K562 (cell line): ENCODE results near the gene CDKN2AIP. TPM values are rescaled to one million over a fixed set of nuclear protein-coding genes. Genes with fewer than 3 reads are reported as not detected.

ENCODE experiments used
- ARID1B ChIP-seq: fragments of 450-650 bp; IDR thresholded peaks from 2 replicates; pipeline ENCODE4 v1.6.1; 2016; ENCODE audit warnings: antibody characterized with exemption, mild to moderate bottlenecking, inconsistent platforms
- ARID2 ChIP-seq: fragments of 450-650 bp; IDR thresholded peaks from 2 replicates; pipeline ENCODE4 v1.6.1; 2017; ENCODE audit warnings: antibody characterized with exemption, mild to moderate bottlenecking
- ARNT ChIP-seq, 2 experiments: fragments of 450-650 bp; IDR thresholded peaks; 2 replicates each; pipeline ENCODE4 v1.6.1; 2016; ENCODE audit warnings: mild to moderate bottlenecking in 1 of 2
- BRD4 ChIP-seq: fragments of 200-600 bp; sonication (generic); IDR thresholded peaks from 2 replicates; pipeline ENCODE4 v1.6.1; 2017; ENCODE audit warnings: inconsistent platforms
- CCNT2 ChIP-seq: IDR thresholded peaks from 2 replicates; pipeline ENCODE4 v1.6.1; 2011; ENCODE audit warnings: borderline replicate concordance, low read depth, mild to moderate bottlenecking, moderate library complexity, mixed read lengths, low read length; ENCODE audit not compliant: insufficient read length; ENCODE audit errors: extremely low read depth
- CHD1 ChIP-seq: fragments of 200-600 bp; sonication (generic); IDR thresholded peaks from one replicate; pipeline ENCODE4 v1.6.1; 2012; ENCODE audit warnings: mild to moderate bottlenecking, moderate library complexity, low read length, inconsistent platforms
- CXXC5 ChIP-seq: fragments of 250-450 bp; sonication (Bioruptor Pico); IDR thresholded peaks from 2 replicates; pipeline ENCODE4 v1.8.0; 2022; ENCODE audit warnings: inconsistent platforms, mild to moderate bottlenecking, moderate library complexity
- DPF2 ChIP-seq: fragments of 450-650 bp; IDR thresholded peaks from 2 replicates; pipeline ENCODE4 v1.6.1; 2016
- ETS1 ChIP-seq: conservative IDR thresholded peaks from 2 replicates; pipeline ENCODE4 v1.6.1; 2011; ENCODE audit warnings: low read depth, mild to moderate bottlenecking, low read length; ENCODE audit not compliant: control insufficient read depth
- FOXM1 ChIP-seq, 2 experiments: fragments of 450-650 bp in 1 of 2; sonication (generic) in 1 of 2; formaldehyde crosslinking in 1 of 2; IDR thresholded peaks; 2 replicates each; pipeline versions ENCODE4 v1.6.1 to v1.9.0; 2017 to 2022; ENCODE audit warnings: low read depth in 2 of 2, mild to moderate bottlenecking in 2 of 2, missing genetic modification reagents in 1 of 2, moderate library complexity in 1 of 2
- HNRNPK ChIP-seq: fragments of 200-400 bp; formaldehyde crosslinking; IDR thresholded peaks from one replicate; pipeline ENCODE4 v1.6.1; 2018; ENCODE audit warnings: mild to moderate bottlenecking, low read depth, low read length; ENCODE audit not compliant: poor library complexity, severe bottlenecking
- LARP7 ChIP-seq: fragments of 450-650 bp; IDR thresholded peaks from 2 replicates; pipeline ENCODE4 v1.6.1; 2016
- NCOA2 ChIP-seq, 2 experiments: fragments of 450-650 bp; IDR thresholded peaks; 2 replicates each; pipeline ENCODE4 v1.6.1; 2018; ENCODE audit warnings: mild to moderate bottlenecking in 2 of 2, moderate library complexity in 1 of 2; ENCODE audit not compliant: partially characterized antibody in 2 of 2
- ZNF239 ChIP-seq: fragments of 250-450 bp; sonication (Bioruptor Pico); IDR thresholded peaks from 2 replicates; pipeline ENCODE4 v1.4.0; 2020; ENCODE audit warnings: mild to moderate bottlenecking
- ZNF407 ChIP-seq: fragments of 450-650 bp; IDR thresholded peaks from 2 replicates; pipeline ENCODE4 v1.6.1; 2016; ENCODE audit warnings: low read depth
- ZNF655 ChIP-seq: fragments of 250-450 bp; sonication (Bioruptor Pico); IDR thresholded peaks from 2 replicates; pipeline ENCODE4 v1.5.0; 2021
- polyA plus RNA-seq, 8 experiments: library from polyadenylated mRNA; depleted of rRNA in 4 of 8; stranded (reverse) in 5 of 8; unstranded in 3 of 8; fragments of >200 nt; fragmentation: Nextera tagmentation in 2 of 8; fragmentation: Illumina TruSeq in 1 of 8; extraction: Ambion mirVana in 2 of 8; extraction: Trizol in 1 of 8; gene quantifications; 2 replicates each; pipeline versions ENCODE4 v1.2.1 to v1.2.3, GENCODE V29; 2011 to 2014; ENCODE audit warnings: inconsistent platforms in 1 of 8, missing spikeins in 1 of 8
- total RNA-seq, 7 experiments: library from RNA; depleted of rRNA in 6 of 7; stranded (reverse); fragments of >200 nt in 6 of 7; fragmentation: Illumina TruSeq in 2 of 7; extraction: Trizol in 2 of 7; gene quantifications; 2 replicates each; pipeline versions ENCODE4 v1.2.1 to v1.2.3, GENCODE V29; 2011 to 2021; ENCODE audit warnings: low replicate concordance in 1 of 7

CDKN2AIP gene
- total and polyA plus RNA-seq, 9 of the 15 experiments (the other 6 are each of a cell fraction or from before 2014, with no cell fraction given), result 5.9 to 22.0 (median 19.7) TPM

GRCh38 chr4:183407635-183408464, 36.6 kb upstream of the CDKN2AIP start (continued):
- TF ChIP-seq ZNF655 (CRISPR knock-in tag) (no peak), ARID1B (peak; percentile 18; the same call in 1 of the 2 replicates), CXXC5 (CRISPR knock-in tag) (no peak), DPF2 (0 out of 2 replicates have a peak, but pooled peaks have one; percentile 33), CCNT2 (no peak), ETS1 (no peak), BRD4 (no peak), NCOA2 (IDR thresholded peaks at IDR 0.05; ENCODE audit: partially characterized antibody in 2 of 2) (peak in 1 of 2 experiments; percentile 43), ZNF407 (0 out of 2 replicates have a peak, but pooled peaks have one; percentile 16), ARID2 (no peak), ZNF239 (CRISPR knock-in tag) (no peak), FOXM1 (IDR thresholded peaks at IDR 0.05; ENCODE audit: low read depth) (no peak), FOXM1 (CRISPR knock-in tag; IDR thresholded peaks at IDR 0.05; ENCODE audit: low read depth) (no peak), CHD1 (no peak), HNRNPK (no peak), LARP7 (peak; percentile 58), ARNT (IDR thresholded peaks at IDR 0.05) (peak; percentile 56 to 71; a peak in 1 of 4 replicates)
